Suppressor macrophage treated with lipopolysaccharide for 1 hour (primary cell): ENCODE measurements around the gene DNAJB4.
A peak's percentile ranks its signal among the peaks of the same experiment; 100 is the strongest.
"Not testable (repeated sequence)": the region's sequence is repeated elsewhere in the genome, so short reads cannot be mapped to it uniquely, and the experiment has no call there.

ENCODE experiments used
- DNase-seq, 3 donors: peaks; one replicate each; pipeline ENCODE4 v3.0.0-alpha.2; 2020 to 2022

DNAJB4 gene

DNA sequence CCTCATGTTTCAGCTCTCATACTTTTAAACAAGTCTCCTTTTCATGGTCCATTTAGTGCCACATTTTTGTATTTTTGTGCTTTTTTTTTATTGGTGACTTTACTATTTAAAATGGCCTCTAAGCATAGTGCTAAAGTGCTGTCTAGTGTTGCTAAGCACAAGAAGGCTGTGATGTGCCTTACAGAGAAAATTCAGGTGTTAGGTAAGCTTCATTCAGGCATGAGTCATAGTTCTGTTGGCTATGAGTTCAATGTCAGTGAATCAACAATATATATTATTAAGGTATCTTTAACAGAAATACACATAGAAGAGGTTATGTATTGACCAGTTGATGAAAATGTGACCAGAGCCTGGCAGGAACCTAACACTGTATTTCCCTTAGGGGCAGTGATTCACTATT is 13.1 kb upstream of the DNAJB4 start:
- no peak for DNase-seq

DNA sequence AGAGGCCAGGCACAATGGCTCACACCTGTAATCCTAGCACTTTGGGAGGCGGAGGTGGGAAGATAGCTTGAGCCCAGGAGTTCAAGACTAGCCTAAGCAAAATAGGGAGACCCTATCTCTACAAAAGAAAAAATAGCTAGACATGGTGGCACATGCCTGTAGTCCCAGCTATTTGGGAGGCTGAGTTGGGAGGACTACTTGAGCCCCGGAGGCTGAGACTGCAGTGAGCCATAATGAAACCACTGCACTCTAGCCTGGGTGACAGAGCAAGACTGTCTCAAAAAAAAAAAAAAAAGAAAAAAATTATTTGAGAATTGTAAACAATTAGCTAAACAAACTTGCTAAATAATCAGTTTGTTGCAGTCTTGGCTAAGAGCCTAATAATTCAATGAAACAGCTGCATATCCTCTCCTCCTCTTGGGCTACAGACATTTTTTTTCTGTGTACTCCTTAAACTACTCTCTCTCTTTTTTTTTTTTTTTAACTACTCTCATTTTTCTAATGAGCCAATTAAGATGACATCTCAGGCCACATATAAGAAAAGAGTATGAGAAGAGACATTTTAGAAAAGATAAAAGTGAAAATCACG is 10.5 kb upstream of the DNAJB4 start:
- DNase-seq: no peak

GRCh38 chr1:77996734-77997133 is 8.0 kb upstream of the DNAJB4 start:
- no peak for DNase-seq

DNA sequence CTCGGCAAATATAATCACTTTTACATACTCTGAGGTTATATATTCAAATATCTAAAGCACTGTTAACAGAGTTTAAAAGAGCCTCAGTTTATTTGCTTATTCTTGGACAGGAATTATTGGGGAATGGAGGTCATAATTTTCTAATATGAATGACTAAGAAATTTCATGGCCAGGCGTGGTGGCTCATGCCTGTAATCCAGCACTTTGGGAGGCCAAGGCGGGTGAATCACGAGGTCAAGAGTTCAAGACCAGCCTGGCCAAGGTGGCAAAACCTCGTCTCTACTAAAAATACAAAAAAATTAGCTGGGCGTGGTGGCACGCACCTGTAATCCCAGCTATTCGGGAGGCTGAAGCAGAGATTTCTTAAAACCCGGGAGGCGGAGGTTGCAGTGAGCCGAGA is 4.2 kb upstream of the DNAJB4 start:
- not testable (repeated sequence) for DNase-seq

DNA sequence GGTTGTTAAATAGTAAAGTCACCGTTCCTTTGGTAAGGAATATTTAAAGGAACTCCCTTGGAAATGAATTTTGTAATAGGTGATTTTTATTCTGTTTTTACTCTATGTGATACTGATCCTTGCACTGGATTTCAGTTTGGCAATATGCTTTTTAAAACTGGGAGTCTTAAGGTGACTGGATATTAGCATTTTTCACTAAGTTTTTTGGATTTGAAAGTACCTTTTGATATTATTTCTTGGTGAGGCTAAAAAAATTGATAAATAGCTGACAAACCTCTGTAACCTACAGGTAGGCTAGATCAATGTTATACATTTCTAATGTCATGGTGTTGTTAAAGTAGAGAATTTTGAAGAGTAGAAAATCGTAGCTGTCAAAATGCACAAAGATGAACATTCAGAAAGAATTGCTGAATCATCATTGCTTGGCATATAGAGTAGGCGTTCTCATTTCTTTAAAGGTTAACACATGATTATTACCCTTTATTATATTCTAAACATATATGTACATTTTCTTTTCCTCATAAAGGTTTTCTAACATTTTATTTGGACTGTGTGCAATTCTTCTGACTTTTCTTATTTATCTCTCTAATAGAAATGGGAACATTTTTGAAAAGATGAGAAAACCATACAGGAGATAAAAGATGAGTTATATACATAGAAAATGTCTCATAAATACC is 1.5 kb upstream of the DNAJB4 start:
- peak in 2 of 3 donors; percentile 51 to 54 for DNase-seq

- DNase-seq: peak; percentile 75 to 92 (median 90)
Measured at GRCh38 chr1:78003882-78004718, 639 bp upstream of the DNAJB4 start.

- peak in 1 of 3 donors; percentile 24 for DNase-seq
Measured at GRCh38 chr1:78005448-78005722, 646 bp downstream of the DNAJB4 start.

DNA sequence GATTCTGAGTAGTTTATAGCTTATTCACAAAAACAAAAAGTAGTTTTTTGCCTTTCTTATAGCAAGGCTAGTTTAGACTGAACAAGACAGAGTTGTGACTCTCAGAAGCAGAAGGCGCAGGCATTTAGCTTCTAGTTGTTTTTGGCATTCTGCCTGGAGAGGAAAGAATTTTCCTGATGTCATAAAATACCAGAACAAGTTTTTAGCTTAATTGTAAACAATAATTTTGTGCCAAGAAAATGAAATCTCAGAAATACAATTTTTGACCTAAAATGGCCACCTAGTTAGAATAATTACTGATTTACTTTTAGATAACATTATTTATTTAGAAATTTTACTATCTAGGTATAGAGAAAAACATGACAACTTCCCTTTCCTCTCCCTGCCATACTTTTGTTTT is 1.0 kb downstream of the DNAJB4 start:
- peak; percentile 56 to 71 (median 63) for DNase-seq

DNA sequence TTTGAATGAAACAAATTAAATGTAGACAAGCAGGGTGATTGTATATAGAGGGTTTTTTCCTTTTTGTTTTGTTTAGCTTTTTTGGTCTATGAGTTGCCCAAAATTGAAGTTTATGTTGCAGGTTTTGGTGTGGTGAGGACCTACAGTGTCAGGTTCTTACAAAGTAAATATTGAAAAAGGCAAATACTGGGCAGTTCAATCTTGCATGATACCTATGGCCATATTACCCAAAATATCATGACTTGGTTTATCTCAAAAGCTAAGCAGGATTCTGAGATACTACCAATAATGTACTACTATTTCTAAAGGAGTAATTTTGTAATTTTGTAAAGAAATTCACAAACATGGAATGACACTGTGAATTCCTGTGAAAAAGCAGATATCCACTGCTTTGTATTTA is 1.8 kb downstream of the DNAJB4 start:
- no peak for DNase-seq

- DNase-seq: no peak
Measured at GRCh38 chr1:78007677-78008341, 3.1 kb downstream of the DNAJB4 start.

- DNase-seq: no peak
Measured at GRCh38 chr1:78009276-78009675, 4.5 kb downstream of the DNAJB4 start.

GRCh38 chr1:78009836-78010235 is 5.1 kb downstream of the DNAJB4 start:
- no peak for DNase-seq

GRCh38 chr1:78011050-78011449 is 6.3 kb downstream of the DNAJB4 start:
- no peak for DNase-seq

GRCh38 chr1:78015148-78015547 is 10.4 kb downstream of the DNAJB4 start:
- DNase-seq: no peak

GRCh38 chr1:78019024-78019423 is 14.3 kb downstream of the DNAJB4 start:
- DNase-seq: no peak

DNA sequence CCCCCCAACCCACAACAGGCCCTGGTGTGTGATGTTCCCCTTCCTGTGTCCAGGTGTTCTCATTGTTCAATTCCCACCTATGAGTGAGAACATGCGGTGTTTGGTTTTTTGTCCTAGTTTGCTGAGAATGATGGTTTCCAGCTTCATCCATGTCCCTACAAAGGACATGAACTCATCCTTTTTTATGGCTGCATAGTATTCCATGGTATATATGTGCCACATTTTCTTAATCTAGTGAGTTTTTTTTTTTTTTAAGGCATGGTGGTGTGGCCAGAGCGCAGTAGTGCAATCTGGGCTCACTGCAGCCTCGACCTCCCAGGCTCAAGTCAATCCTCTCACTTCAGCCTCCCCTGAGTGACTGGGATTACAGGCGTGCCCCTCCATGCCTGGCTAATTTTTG is 16.4 kb downstream of the DNAJB4 start:
- DNase-seq: not testable (repeated sequence)

DNA sequence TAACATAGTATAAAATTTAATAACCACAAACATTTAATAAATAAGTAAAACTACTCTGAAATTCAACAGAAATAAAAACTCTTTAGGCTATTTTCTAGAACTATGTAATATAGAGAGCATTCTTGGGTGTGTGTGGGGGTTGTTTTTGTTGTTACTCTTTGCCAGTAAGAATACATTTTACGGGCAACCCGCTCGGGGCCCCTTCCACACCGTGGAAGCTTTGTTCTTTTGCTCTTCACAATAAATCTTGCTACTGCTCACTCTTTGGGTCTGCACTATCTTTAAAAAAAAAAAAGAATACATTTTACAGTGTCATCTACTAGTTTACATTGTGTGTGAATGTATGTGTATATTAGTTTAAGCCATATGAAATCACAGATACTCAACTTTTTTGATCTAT is 25.1 kb downstream of the DNAJB4 start:
- DNase-seq: no peak

GRCh38 chr1:78032996-78033796 is 28.5 kb downstream of the DNAJB4 start:
- no peak for DNase-seq

DNA sequence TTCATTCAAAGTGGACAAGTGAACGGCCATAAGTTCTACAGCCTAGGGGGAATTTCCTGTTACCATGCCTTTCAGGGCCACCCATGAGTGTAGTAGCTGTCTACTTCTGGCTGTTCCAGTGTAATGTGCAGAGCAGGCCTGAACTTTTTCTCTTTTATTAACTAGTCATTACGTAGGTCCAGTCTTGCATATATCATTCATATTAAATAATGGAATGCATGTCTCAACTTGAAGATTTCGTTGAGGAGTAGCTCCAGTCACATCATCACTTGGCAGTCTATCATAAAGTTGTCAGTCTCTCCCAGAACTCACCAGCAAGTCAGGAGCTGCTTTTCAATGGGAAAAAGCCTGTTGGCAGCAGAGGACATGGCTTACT is 29.0 kb downstream of the DNAJB4 start:
- no peak for DNase-seq

- no peak for DNase-seq
Measured at GRCh38 chr1:78035121-78035520, 30.4 kb downstream of the DNAJB4 start.

DNA sequence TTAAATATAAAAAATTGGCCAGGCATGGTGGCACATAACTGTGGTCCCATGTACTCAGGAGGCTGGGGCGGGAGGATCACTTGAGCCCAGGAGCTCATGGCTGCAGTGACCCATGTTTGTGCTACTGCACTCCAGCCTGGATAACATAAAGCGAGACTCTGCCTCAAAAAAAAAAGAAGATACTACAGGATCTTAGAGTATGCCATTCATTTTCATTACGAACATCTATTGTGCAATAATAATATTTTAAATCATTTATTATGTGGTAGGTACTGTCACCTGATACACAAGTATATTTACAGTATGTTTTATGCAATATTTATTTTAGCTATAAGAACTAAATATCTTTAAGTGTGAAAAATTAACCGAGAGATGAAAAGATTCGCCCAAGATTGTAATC is 31.7 kb downstream of the DNAJB4 start:
- no peak for DNase-seq

GRCh38 chr1:78038071-78038470 is 33.3 kb downstream of the DNAJB4 start:
- DNase-seq: no peak

GRCh38 chr1:78038491-78038939 is 33.8 kb downstream of the DNAJB4 start:
- DNase-seq: no peak
